ENCODE results near the gene TERT. TPM values are rescaled to one million over a fixed set of nuclear protein-coding genes. Genes with fewer than 3 reads are reported as not detected.

TERT gene
- total and polyA plus RNA-seq, 10 of the 15 experiments (the other 5 are each of a cell fraction or from before 2014, with no cell fraction given) = 0.08 to 21.5 (median 5.0) TPM

GRCh38 chr5:1342268-1342667, 47.4 kb upstream of the TERT start:
- no peak for DNase-seq (ENCODE audit: low read depth, low spot score)
- 29% methylated on average over 12 of the region's 12 CpGs for WGBS (ENCODE audit: insufficient coverage, insufficient replicate concordance, low lambda C conversion rate, missing lambda C conversion rate)

More at GRCh38 chr5:1342268-1342667, 47.4 kb upstream of the TERT start:
- Histone ChIP-seq H3K27ac (ENCODE audit: control insufficient read depth, insufficient read depth) (peak overlapping the region; percentile 52), H4K20me1 (ENCODE audit: control insufficient read depth, insufficient read depth) (peaks cover 2% of the 10 kb centered on the region; the same call in 1 of the 2 replicates), H3K4me1 (ENCODE audit: control insufficient read depth, insufficient read depth, low read length) (peaks cover 28% of the 10 kb centered on the region), H3K36me3 (ENCODE audit: control insufficient read depth in 2 of 2, insufficient read depth in 2 of 2, low read length in 1 of 2) (peaks cover 12 to 25% of the 10 kb centered on the region in 2 experiments; a peak in 3 of 4 replicates), H3K27me3 (replicated peaks in 1 of 2; ENCODE audit: control insufficient read depth in 2 of 2, insufficient read depth in 2 of 2, low read length in 1 of 2) (no peaks in the 10 kb centered on the region), H3K9me3 (replicated peaks; ENCODE audit: control insufficient read depth, insufficient read depth, low read length) (no peaks in the 10 kb centered on the region), H3K4me3 (peak overlapping the region; percentile 89; the same call in 1 of the 2 replicates), H3K79me2 (ENCODE audit: control insufficient read depth, insufficient read depth, low read length) (peaks cover 19% of the 10 kb centered on the region), H3K4me2 (ENCODE audit: control insufficient read depth, insufficient read depth) (peak overlapping the region; percentile 77), H3K9ac (ENCODE audit: control insufficient read depth, insufficient read depth, low read length) (no peak overlapping the region; the same call in 1 of the 2 replicates), H2AFZ (ENCODE audit: control insufficient read depth, low read depth, low read length) (no peak overlapping the region)
- ChIA-PET CTCF (interaction anchor here (0.6 to 2.0 kb wide), 6 partner anchors 27 to 896 kb away, joined by 3 to 7 read pairs (median 4); no protein-coding TSS in a partner anchor), RAD21 (ENCODE audit: unreplicated experiment) (interaction anchor here (1.5 kb wide), 1 partner anchor 30 kb away, joined by 3 read pairs; no protein-coding TSS in a partner anchor), POLR2A (interaction anchor here (0.7 to 1.5 kb wide), 5 partner anchors 27 to 441 kb away, joined by 3 to 6 read pairs (median 3); partner anchors contain the start of gene TERT), SMC1A (ENCODE audit: uncharacterized antibody, unreplicated experiment) (interaction anchor here (1.0 to 1.2 kb wide), 3 partner anchors 26 to 175 kb away, joined by 3 to 5 read pairs (median 3); no protein-coding TSS in a partner anchor)
- intact Hi-C loops (cut with micrococcal nuclease; ENCODE audit: unreplicated experiment) (loop anchor here (5.0 to 10.0 kb wide), 2 partner anchors 153 to 300 kb away; no protein-coding TSS in a partner anchor), in situ Hi-C loops (cut with MboI) (no loop called here)
- BruUV-seq (replicated peaks) = no TSS peak
- no peak for FAIRE-seq
- ATAC-seq = no peak
- TF ChIP-seq CHD1 (IDR thresholded peaks at IDR 0.05; ENCODE audit: low read depth, low read length) = no peak
- no peak for TF ChIP-seq NR2C2 (IDR thresholded peaks at IDR 0.05; ENCODE audit: borderline replicate concordance, control insufficient read depth, insufficient read length, low read depth)
- no peak for TF ChIP-seq MYB (IDR thresholded peaks at IDR 0.05; ENCODE audit: borderline replicate concordance, low read depth, low read length)
- no peak for TF ChIP-seq RAD51 (IDR thresholded peaks at IDR 0.05)
- no peak for TF ChIP-seq DPF2 (IDR thresholded peaks at IDR 0.05)
- no peak for TF ChIP-seq RBBP5 (conservative IDR thresholded peaks at IDR 0.05)
- TF ChIP-seq SREBF1 (IDR thresholded peaks at IDR 0.05; ENCODE audit: low read length) = no peak
- no peak for TF ChIP-seq E4F1 (IDR thresholded peaks at IDR 0.05; ENCODE audit: borderline replicate concordance, partially characterized antibody)
- TF ChIP-seq SIN3A (IDR thresholded peaks at IDR 0.05; ENCODE audit: low read depth, low read length) = no peak
- no peak for TF ChIP-seq NR2C1 (IDR thresholded peaks at IDR 0.05)
- TF ChIP-seq ZBTB40 (IDR thresholded peaks at IDR 0.05; ENCODE audit: borderline replicate concordance) = no peak
- TF ChIP-seq SKIL (IDR thresholded peaks at IDR 0.05; ENCODE audit: low read depth, poor library complexity, severe bottlenecking) = no peak
- no peak for TF ChIP-seq BACH1 (IDR thresholded peaks at IDR 0.05; ENCODE audit: borderline replicate concordance)
- no peak for TF ChIP-seq CHD2 (IDR thresholded peaks at IDR 0.05; ENCODE audit: borderline replicate concordance, low read depth, low read length)
